Neural progenitor cell (in vitro differentiated cells): ENCODE data around the gene RTEL1. TPM values are rescaled to one million over a fixed set of nuclear protein-coding genes. Genes with fewer than 3 reads are reported as not detected.

Experiments
- DNase-seq: peaks from one replicate; pipeline ENCODE4 v3.0.0-alpha.2; 2016; ENCODE audit warnings: low spot score
- H2AFZ ChIP-seq: fragments of 200-600 bp; sonication (generic); replicated peaks from 2 replicates; pipeline ENCODE4 v1.6.1; 2016; ENCODE audit warnings: antibody characterized with exemption
- H3F3A ChIP-seq: fragments of 200-600 bp; sonication (generic); 2 replicates; pipeline ENCODE4 v1.6.1; 2016; ENCODE audit warnings: antibody characterized with exemption, low read depth
- H3K27ac ChIP-seq: fragments of 200-600 bp; sonication (generic); 2 replicates; pipeline ENCODE4 v1.5.1; 2016; ENCODE audit warnings: mild to moderate bottlenecking
- H3K27me3 ChIP-seq: fragments of 200-600 bp; sonication (generic); 2 replicates; pipeline ENCODE4 v1.6.1; 2016; ENCODE audit warnings: mild to moderate bottlenecking, moderate library complexity
- H3K36me3 ChIP-seq: fragments of 200-600 bp; sonication (generic); 2 replicates; pipeline ENCODE4 v1.5.1; 2016
- H3K4me1 ChIP-seq: fragments of 200-600 bp; sonication (generic); 2 replicates; pipeline ENCODE4 v1.6.1; 2016; ENCODE audit warnings: mixed run types
- H3K4me2 ChIP-seq: fragments of 200-600 bp; sonication (generic); 2 replicates; pipeline ENCODE4 v1.6.1; 2016
- H3K4me3 ChIP-seq: fragments of 200-600 bp; sonication (generic); 2 replicates; pipeline ENCODE4 v1.5.1; 2016
- H3K79me2 ChIP-seq: fragments of 200-600 bp; sonication (generic); 2 replicates; pipeline ENCODE4 v1.6.1; 2016; ENCODE audit warnings: low read depth
- H3K9ac ChIP-seq: fragments of 200-600 bp; sonication (generic); 2 replicates; pipeline ENCODE4 v1.6.1; 2016
- H3K9me3 ChIP-seq: fragments of 200-600 bp; sonication (generic); 2 replicates; pipeline ENCODE4 v1.5.1; 2016; ENCODE audit warnings: low read depth
- H4K20me1 ChIP-seq: fragments of 200-600 bp; sonication (generic); 2 replicates; pipeline ENCODE4 v1.6.1; 2016; ENCODE audit warnings: low read depth
- H3K27ac Mint-ChIP-seq: 3 replicates; pipeline ENCODE4 v1.8.0; 2021; ENCODE audit warnings: mixed read lengths
- H3K27me3 Mint-ChIP-seq: 2 replicates; pipeline ENCODE4 v1.8.0; 2022; ENCODE audit warnings: low read depth, mild to moderate bottlenecking, inconsistent platforms, moderate library complexity, mixed read lengths; ENCODE audit not compliant: insufficient read depth
- H3K36me3 Mint-ChIP-seq: 3 replicates; pipeline ENCODE4 v1.8.0; 2021; ENCODE audit warnings: mixed read lengths
- H3K4me1 Mint-ChIP-seq: 3 replicates; pipeline ENCODE4 v1.8.0; 2021; ENCODE audit warnings: mixed read lengths
- H3K4me3 Mint-ChIP-seq: 3 replicates; pipeline ENCODE4 v1.8.0; 2021; ENCODE audit warnings: mild to moderate bottlenecking, moderate library complexity, mixed read lengths
- H3K9me3 Mint-ChIP-seq: 3 replicates; pipeline ENCODE4 v1.8.0; 2020; ENCODE audit warnings: mixed read lengths
- CTCF ChIP-seq: fragments of 200-600 bp; sonication (generic); IDR thresholded peaks from 2 replicates; pipeline ENCODE4 v1.5.1; 2017; ENCODE audit warnings: antibody characterized with exemption, mild to moderate bottlenecking
- EZH2 ChIP-seq: fragments of 200-600 bp; sonication (generic); IDR thresholded peaks from 2 replicates; pipeline ENCODE4 v1.6.1; 2017; ENCODE audit warnings: antibody characterized with exemption, mild to moderate bottlenecking, moderate library complexity
- EZH2phosphoT487 ChIP-seq: fragments of 200-600 bp; sonication (generic); IDR thresholded peaks from 2 replicates; pipeline ENCODE4 v1.6.1; 2017; ENCODE audit warnings: antibody characterized with exemption
- total RNA-seq: library from RNA; depleted of rRNA; stranded (reverse); fragments of >200 nt; gene quantifications from 2 replicates; pipeline ENCODE4 v1.2.3, GENCODE V29; 2015; ENCODE audit warnings: low replicate concordance

Gene RTEL1
- total RNA-seq, 1 donor from 2014 or later: 6.0 TPM

GRCh38 chr20:63625771-63626423, 32.2 kb upstream of the RTEL1 start:
- Mint-ChIP-seq H3K4me3 (peak overlapping the region; percentile 83), H3K27ac (peak overlapping the region; percentile 76), H3K36me3 (peaks cover 4% of the 10 kb centered on the region), H3K27me3 (peaks cover 2% of the 10 kb centered on the region), H3K9me3 (no peaks in the 10 kb centered on the region), H3K4me1 (peaks cover 35% of the 10 kb centered on the region)
- Histone ChIP-seq H3K4me3 (peak overlapping the region; percentile 90), H3K4me2 (peak overlapping the region; percentile 88), H2AFZ (no peak overlapping the region), H3F3A (peaks cover 33% of the 10 kb centered on the region), H3K9ac (peak overlapping the region; percentile 81), H3K27me3 (no peaks in the 10 kb centered on the region), H3K79me2 (peaks cover 49% of the 10 kb centered on the region), H3K36me3 (no peaks in the 10 kb centered on the region), H4K20me1 (peaks cover 8% of the 10 kb centered on the region), H3K9me3 (no peaks in the 10 kb centered on the region), H3K27ac (no peak overlapping the region), H3K4me1 (peaks cover 3% of the 10 kb centered on the region)
- TF ChIP-seq EZH2phosphoT487 (no peak), CTCF (no peak)
- DNase-seq: peak; percentile 34

DNA sequence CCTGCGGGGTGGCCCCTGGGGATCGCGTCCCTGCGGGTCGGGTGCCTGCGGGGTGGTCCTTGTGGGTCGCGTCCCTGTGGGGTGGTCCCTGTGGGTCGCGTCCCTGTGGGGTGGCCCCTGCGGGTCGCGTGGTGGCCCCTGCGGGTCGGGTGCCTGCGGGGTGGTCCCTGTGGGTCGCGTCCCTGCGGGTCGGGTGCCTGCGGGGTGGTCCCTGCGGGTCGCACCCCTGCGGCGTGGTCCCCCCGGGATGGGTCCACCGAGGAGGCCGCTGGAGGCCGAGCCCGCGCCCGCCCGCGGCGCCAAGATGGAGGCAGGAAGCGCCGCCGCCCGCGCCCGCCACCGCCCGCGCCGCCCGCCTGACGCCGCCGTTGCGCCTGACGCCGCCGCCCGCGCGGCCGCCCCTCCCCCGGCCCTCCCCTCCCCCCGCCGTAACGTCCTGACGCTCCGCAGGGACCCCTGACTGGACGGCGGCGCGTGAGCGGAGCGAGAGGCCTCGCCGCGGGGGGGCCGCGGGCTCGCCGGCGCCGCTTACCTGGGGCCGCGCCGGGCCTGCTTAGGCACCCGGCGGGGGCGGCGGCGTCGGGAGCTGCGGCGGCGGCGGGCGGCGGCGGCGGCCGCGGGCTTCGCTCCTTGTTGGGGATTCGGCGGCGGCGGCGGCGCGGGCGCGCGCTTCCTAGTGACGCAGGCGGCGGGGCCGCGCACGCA, 31.5 kb upstream of the RTEL1 start, which contains the start of gene GMEB2:
Gene GMEB2, minus strand, starts transcription at position 678 of the 705 bp plus-strand sequence. CDS start 7,704 bp downstream, outside the sequence.
- no peaks in the 10 kb centered on the region for H3K27me3 ChIP-seq
- peaks cover 8% of the 10 kb centered on the region for H4K20me1 ChIP-seq
- peaks cover 43% of the 10 kb centered on the region for H3K79me2 ChIP-seq
- H2AFZ ChIP-seq: peak within 1 kb of the TSS; percentile 84
- no peak within 1 kb of the TSS for H3K27ac ChIP-seq
- no peaks in the 10 kb centered on the region for H3K9me3 Mint-ChIP-seq
- TF ChIP-seq CTCF: no peak
- no peak for TF ChIP-seq EZH2
- TF ChIP-seq EZH2phosphoT487: no peak
- no peak for DNase-seq
- H3K4me2 ChIP-seq: peak within 1 kb of the TSS; percentile 91
- H3K4me3 Mint-ChIP-seq: peak within 1 kb of the TSS; percentile 85
- H3K27me3 Mint-ChIP-seq: peaks cover 2% of the 10 kb centered on the region
- no peaks in the 10 kb centered on the region for H3K36me3 ChIP-seq
- peaks cover 32% of the 10 kb centered on the region for H3K4me1 Mint-ChIP-seq
- peak within 1 kb of the TSS; percentile 81 for H3K9ac ChIP-seq
- H3K9me3 ChIP-seq: no peaks in the 10 kb centered on the region
- peaks cover 33% of the 10 kb centered on the region for H3F3A ChIP-seq
- H3K4me1 ChIP-seq: peaks cover 3% of the 10 kb centered on the region
- peaks cover 4% of the 10 kb centered on the region for H3K36me3 Mint-ChIP-seq
- no peak within 1 kb of the TSS for H3K27ac Mint-ChIP-seq
- peak within 1 kb of the TSS; percentile 90 for H3K4me3 ChIP-seq

DNA sequence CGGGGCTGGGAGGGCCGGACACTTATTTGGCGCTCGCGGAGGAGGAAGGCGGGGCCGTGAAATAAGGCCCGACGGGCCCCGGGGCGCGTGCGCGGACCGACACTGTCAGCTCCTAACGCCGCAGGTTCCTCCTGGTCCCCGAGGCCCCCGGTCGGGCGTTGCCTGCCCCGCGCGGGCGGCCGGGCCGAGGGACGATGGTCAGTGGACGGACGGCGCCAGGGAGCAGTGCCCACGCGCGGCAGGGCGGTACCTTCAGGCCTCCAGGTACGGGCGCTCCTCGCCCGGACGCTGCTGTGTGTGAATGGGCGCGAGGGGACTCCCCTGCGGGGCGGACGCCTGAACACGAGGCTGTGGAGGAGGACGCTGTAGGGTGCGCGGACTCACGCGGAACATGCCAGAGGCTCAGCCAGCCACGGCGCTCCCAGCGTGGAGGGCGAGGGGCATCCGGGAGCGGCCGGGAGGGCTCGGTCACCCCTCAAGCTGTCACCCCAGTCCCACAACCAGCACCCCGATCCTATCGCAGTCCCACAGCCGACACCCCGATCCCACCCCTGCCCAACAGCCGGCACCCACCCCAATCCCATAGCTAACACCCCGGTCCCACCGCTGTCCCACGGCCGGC, 30.9 kb upstream of the RTEL1 start:
- TF ChIP-seq CTCF: no peak
- no peak for TF ChIP-seq EZH2
- TF ChIP-seq EZH2phosphoT487: no peak
- Histone ChIP-seq H3K4me3 (peak overlapping the region; percentile 90), H3K9me3 (no peaks in the 10 kb centered on the region), H3K4me2 (peak overlapping the region; percentile 91), H3K4me1 (peaks cover 3% of the 10 kb centered on the region), H3K36me3 (no peaks in the 10 kb centered on the region), H2AFZ (peak overlapping the region; percentile 84), H3F3A (peaks cover 33% of the 10 kb centered on the region), H4K20me1 (peaks cover 4% of the 10 kb centered on the region), H3K79me2 (peaks cover 36% of the 10 kb centered on the region), H3K27ac (no peak overlapping the region), H3K27me3 (no peaks in the 10 kb centered on the region), H3K9ac (peak overlapping the region; percentile 58)
- Mint-ChIP-seq H3K27me3 (peaks cover 2% of the 10 kb centered on the region), H3K36me3 (peaks cover 4% of the 10 kb centered on the region), H3K4me3 (peak overlapping the region; percentile 85), H3K9me3 (no peaks in the 10 kb centered on the region), H3K4me1 (peaks cover 28% of the 10 kb centered on the region), H3K27ac (no peak overlapping the region)
- peak; percentile 99 for DNase-seq
